GM12891 (cell line): ENCODE results near the gene FEM1C.

Experiments used
- PAX5 ChIP-seq: IDR thresholded peaks from 2 replicates; pipeline ENCODE4 v1.6.1; 2011; ENCODE audit warnings: low read length, moderate library complexity, mild to moderate bottlenecking; ENCODE audit not compliant: insufficient read depth, severe bottlenecking
- POLR2A ChIP-seq: IDR thresholded peaks from 2 replicates; pipeline ENCODE4 v1.6.1; 2011; ENCODE audit warnings: low read depth, low read length, control low read depth
- POLR2AphosphoS5 ChIP-seq: IDR thresholded peaks from 2 replicates; pipeline ENCODE4 v1.6.1; 2011; ENCODE audit warnings: low read depth, low read length, control low read depth
- POU2F2 ChIP-seq: IDR thresholded peaks from 2 replicates; pipeline ENCODE4 v1.6.1; 2011; ENCODE audit warnings: low read depth, mild to moderate bottlenecking, control low read depth, low read length, moderate library complexity
- SPI1 ChIP-seq: IDR thresholded peaks from 2 replicates; pipeline ENCODE4 v1.6.1; 2011; ENCODE audit warnings: low read depth, low read length, control low read depth
- TAF1 ChIP-seq: IDR thresholded peaks from 2 replicates; pipeline ENCODE4 v1.6.1; 2011; ENCODE audit warnings: low read depth, low read length, control low read depth

DNA sequence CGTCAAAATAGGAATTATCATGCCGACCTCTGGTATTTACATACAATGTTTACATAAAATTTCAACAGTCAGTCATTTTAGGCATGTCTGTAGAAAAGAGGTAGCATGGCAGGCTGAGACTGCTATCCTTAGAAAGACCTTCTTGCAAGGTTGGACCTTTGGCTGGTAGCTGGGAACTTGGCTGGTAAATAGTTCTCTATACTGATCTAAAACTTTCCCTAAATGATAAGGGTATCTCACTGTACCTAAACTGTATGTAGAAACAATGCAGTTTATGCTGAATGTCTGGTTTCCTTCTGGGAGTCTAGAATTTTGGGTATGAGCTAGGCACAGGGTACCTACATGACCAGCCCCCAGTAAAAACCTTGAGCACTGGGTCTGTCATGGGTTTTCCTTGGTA lies 18.0 kb downstream of the FEM1C start:
- TF ChIP-seq POLR2A = no peak
- TF ChIP-seq POLR2AphosphoS5 = no peak
- TF ChIP-seq TAF1 = no peak
- no peak for TF ChIP-seq SPI1
- no peak for TF ChIP-seq PAX5
- TF ChIP-seq POU2F2 = no peak
